DOHH2 (cell line): ENCODE results near the gene INSYN2B.

Experiments used
- H3F3A ChIP-seq: fragments of 200-600 bp; sonication (generic), shearing (Covaris generic); 2 replicates; pipeline ENCODE4 v1.6.0; 2016; ENCODE audit warnings: antibody characterized with exemption, mild to moderate bottlenecking; ENCODE audit not compliant: control insufficient read depth, insufficient read depth
- H3K27ac ChIP-seq: fragments of 200-600 bp; sonication (generic); 2 replicates; pipeline ENCODE4 v1.5.1; 2014; ENCODE audit warnings: low read depth, mild to moderate bottlenecking, low read length, moderate library complexity
- H3K27me3 ChIP-seq: fragments of 200-600 bp; sonication (generic); 2 replicates; pipeline ENCODE4 v1.6.1; 2014; ENCODE audit warnings: mild to moderate bottlenecking, low read length, mixed read lengths; ENCODE audit not compliant: control insufficient read depth
- H3K36me3 ChIP-seq: fragments of 200-600 bp; sonication (generic); 2 replicates; pipeline ENCODE4 v1.6.1; 2014; ENCODE audit warnings: mild to moderate bottlenecking, low read length, moderate library complexity, mixed read lengths; ENCODE audit not compliant: control insufficient read depth
- H3K4me1 ChIP-seq: fragments of 200-600 bp; sonication (generic); 2 replicates; pipeline ENCODE4 v1.6.1; 2014; ENCODE audit warnings: mild to moderate bottlenecking, low read length, mixed read lengths; ENCODE audit not compliant: control insufficient read depth
- H3K4me2 ChIP-seq: fragments of 200-600 bp; sonication (generic); 2 replicates; pipeline ENCODE4 v1.6.0; 2014; ENCODE audit warnings: mild to moderate bottlenecking, low read length, moderate library complexity
- H3K4me3 ChIP-seq: fragments of 200-600 bp; sonication (generic); 2 replicates; pipeline ENCODE4 v1.5.1; 2014; ENCODE audit warnings: mild to moderate bottlenecking, low read length, mixed read lengths
- H3K79me2 ChIP-seq: fragments of 200-600 bp; sonication (generic); 2 replicates; pipeline ENCODE4 v1.6.1; 2014; ENCODE audit warnings: mild to moderate bottlenecking, low read length, mixed read lengths; ENCODE audit not compliant: control insufficient read depth
- H3K9me2 ChIP-seq: fragments of 200-600 bp; sonication (generic); replicated peaks from 2 replicates; pipeline ENCODE4 v1.6.1; 2014; ENCODE audit warnings: mild to moderate bottlenecking, low read length, mixed read lengths; ENCODE audit not compliant: control insufficient read depth
- H3K9me3 ChIP-seq: fragments of 200-600 bp; sonication (generic); 2 replicates; pipeline ENCODE4 v1.6.1; 2014; ENCODE audit warnings: antibody characterized with exemption, low read length, mixed read lengths; ENCODE audit not compliant: control insufficient read depth, insufficient read depth
- H4K20me1 ChIP-seq: fragments of 200-600 bp; sonication (generic); 2 replicates; pipeline ENCODE4 v1.6.0; 2014; ENCODE audit warnings: low read depth, mild to moderate bottlenecking, antibody characterized with exemption, low read length, moderate library complexity; ENCODE audit not compliant: control insufficient read depth, insufficient read depth
- EZH2phosphoT487 ChIP-seq: fragments of 200-600 bp; sonication (generic); IDR thresholded peaks from 2 replicates; pipeline ENCODE4 v1.6.1; 2017; ENCODE audit warnings: borderline replicate concordance, mild to moderate bottlenecking, antibody characterized with exemption, low read length, moderate library complexity, mixed read lengths
- TF ChIP-seq, protein P1 (sequence below): fragments of 200-600 bp; sonication (generic); IDR thresholded peaks from one replicate; pipeline ENCODE4 v1.5.1; 2014; ENCODE audit warnings: antibody characterized with exemption, mild to moderate bottlenecking, low read depth, low read length; ENCODE audit not compliant: poor library complexity, severe bottlenecking

INSYN2B gene

GRCh38 chr5:169880012-169880663 lies 100.2 kb downstream of the INSYN2B start:
- Histone ChIP-seq H3K4me2 (no peak overlapping the region), H3K4me3 (no peak overlapping the region), H3K36me3 (no peaks in the 10 kb centered on the region), H3K9me3 (no peaks in the 10 kb centered on the region), H3F3A (no peaks in the 10 kb centered on the region), H3K27ac (no peak overlapping the region), H3K4me1 (no peaks in the 10 kb centered on the region), H3K9me2 (no peaks in the 10 kb centered on the region), H3K27me3 (no peaks in the 10 kb centered on the region), H4K20me1 (no peaks in the 10 kb centered on the region), H3K79me2 (no peaks in the 10 kb centered on the region)
- TF ChIP-seq EZH2phosphoT487 = no peak
- TF ChIP-seq, protein P1, sequence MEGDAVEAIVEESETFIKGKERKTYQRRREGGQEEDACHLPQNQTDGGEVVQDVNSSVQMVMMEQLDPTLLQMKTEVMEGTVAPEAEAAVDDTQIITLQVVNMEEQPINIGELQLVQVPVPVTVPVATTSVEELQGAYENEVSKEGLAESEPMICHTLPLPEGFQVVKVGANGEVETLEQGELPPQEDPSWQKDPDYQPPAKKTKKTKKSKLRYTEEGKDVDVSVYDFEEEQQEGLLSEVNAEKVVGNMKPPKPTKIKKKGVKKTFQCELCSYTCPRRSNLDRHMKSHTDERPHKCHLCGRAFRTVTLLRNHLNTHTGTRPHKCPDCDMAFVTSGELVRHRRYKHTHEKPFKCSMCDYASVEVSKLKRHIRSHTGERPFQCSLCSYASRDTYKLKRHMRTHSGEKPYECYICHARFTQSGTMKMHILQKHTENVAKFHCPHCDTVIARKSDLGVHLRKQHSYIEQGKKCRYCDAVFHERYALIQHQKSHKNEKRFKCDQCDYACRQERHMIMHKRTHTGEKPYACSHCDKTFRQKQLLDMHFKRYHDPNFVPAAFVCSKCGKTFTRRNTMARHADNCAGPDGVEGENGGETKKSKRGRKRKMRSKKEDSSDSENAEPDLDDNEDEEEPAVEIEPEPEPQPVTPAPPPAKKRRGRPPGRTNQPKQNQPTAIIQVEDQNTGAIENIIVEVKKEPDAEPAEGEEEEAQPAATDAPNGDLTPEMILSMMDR = no peak

DNA sequence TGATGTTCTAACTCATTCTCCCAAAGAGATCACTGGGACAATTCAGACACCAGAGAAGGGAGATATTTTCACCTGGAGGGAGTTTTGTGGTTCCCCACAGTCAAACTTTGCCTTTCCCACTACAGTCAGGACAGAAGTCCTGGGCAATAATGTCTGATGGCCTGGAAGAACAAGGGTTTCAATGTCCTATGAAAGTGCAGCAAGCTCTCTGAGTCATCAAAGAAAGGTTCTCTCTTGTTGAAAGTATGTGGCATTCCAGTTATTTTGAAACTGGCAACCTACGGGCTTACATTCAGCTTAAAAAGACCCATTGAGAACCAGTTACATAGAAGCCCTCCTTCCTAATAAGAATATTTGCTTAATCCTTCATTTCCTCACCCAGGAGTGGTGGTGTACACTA lies 103.9 kb downstream of the INSYN2B start:
- no peaks in the 10 kb centered on the region for H3K79me2 ChIP-seq
- H3K36me3 ChIP-seq = peaks cover 4% of the 10 kb centered on the region; the same call in 1 of the 2 replicates
- H3F3A ChIP-seq = no peaks in the 10 kb centered on the region
- no peak for TF ChIP-seq EZH2phosphoT487
- TF ChIP-seq, protein P1 = no peak
- H3K4me2 ChIP-seq = no peak overlapping the region
- no peaks in the 10 kb centered on the region for H3K4me1 ChIP-seq
- no peaks in the 10 kb centered on the region for H3K9me3 ChIP-seq
- H3K9me2 ChIP-seq = no peaks in the 10 kb centered on the region
- H3K4me3 ChIP-seq = no peak overlapping the region
- H3K27ac ChIP-seq = no peak overlapping the region
- no peaks in the 10 kb centered on the region for H4K20me1 ChIP-seq
- H3K27me3 ChIP-seq = no peaks in the 10 kb centered on the region

DNA sequence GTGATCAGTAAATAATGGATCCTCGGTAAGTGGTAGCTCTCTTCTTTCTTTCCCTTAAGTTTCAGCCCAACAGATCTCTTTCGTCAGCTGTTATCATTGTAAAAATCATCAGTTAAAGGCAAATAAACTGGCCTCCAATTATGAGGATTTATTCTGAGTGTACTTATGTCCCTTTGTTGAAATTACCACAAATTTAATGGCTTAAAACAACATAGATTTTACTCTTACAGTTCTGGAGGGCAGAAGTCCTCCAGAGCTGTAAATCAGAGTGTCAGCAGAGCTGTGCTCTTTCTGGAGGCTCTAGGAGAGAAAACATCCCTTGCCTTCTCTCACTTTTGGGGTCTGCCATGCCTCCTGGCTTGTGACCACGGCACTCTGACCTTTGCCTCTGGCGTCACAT lies 104.6 kb downstream of the INSYN2B start:
- Histone ChIP-seq H3K4me3 (no peak overlapping the region), H3K36me3 (peaks cover 8% of the 10 kb centered on the region; the same call in 1 of the 2 replicates), H3F3A (no peaks in the 10 kb centered on the region), H3K4me1 (no peaks in the 10 kb centered on the region), H3K27me3 (no peaks in the 10 kb centered on the region), H4K20me1 (no peaks in the 10 kb centered on the region), H3K27ac (no peak overlapping the region), H3K79me2 (no peaks in the 10 kb centered on the region), H3K4me2 (no peak overlapping the region), H3K9me3 (no peaks in the 10 kb centered on the region), H3K9me2 (no peaks in the 10 kb centered on the region)
- TF ChIP-seq, protein P1 = no peak
- TF ChIP-seq EZH2phosphoT487 = no peak
